Subcutaneous abdominal adipose tissue (tissue), 5 donors: Measurements from ENCODE around the gene ASB6.
A peak's percentile ranks its signal among the peaks of the same experiment; 100 is the strongest.

Source experiments
- H3K27ac ChIP-seq: one replicate; pipeline ENCODE4 v1.7.0; 2013; ENCODE audit warnings: low read depth, mild to moderate bottlenecking, inconsistent platforms, low read length, moderate library complexity
- H3K27me3 ChIP-seq, 5 donors: one replicate each; pipeline ENCODE4 v1.7.0; 2013; ENCODE audit warnings: low read length in 5 of 5, inconsistent platforms in 1 of 5; ENCODE audit not compliant: control insufficient read depth in 5 of 5, insufficient read depth in 4 of 5
- H3K36me3 ChIP-seq, 5 donors: one replicate each; pipeline ENCODE4 v1.7.0; 2013; ENCODE audit warnings: low read length in 5 of 5; ENCODE audit not compliant: control insufficient read depth in 5 of 5, insufficient read depth in 5 of 5
- H3K4me1 ChIP-seq, 5 donors: one replicate each; pipeline ENCODE4 v1.7.0; 2013; ENCODE audit warnings: low read length in 5 of 5, mild to moderate bottlenecking in 3 of 5, moderate library complexity in 1 of 5; ENCODE audit not compliant: control insufficient read depth in 5 of 5, insufficient read depth in 5 of 5
- H3K4me3 ChIP-seq, 5 donors: one replicate each; pipeline ENCODE4 v1.7.0; 2013; ENCODE audit warnings: low read length in 5 of 5, low read depth in 1 of 5
- H3K9ac ChIP-seq, 5 donors: one replicate each; pipeline ENCODE4 v1.7.0; 2013; ENCODE audit warnings: low read length in 5 of 5, mild to moderate bottlenecking in 4 of 5, moderate library complexity in 3 of 5
- H3K9me3 ChIP-seq, 5 donors: one replicate each; pipeline ENCODE4 v1.7.0; 2013; ENCODE audit warnings: low read length in 5 of 5; ENCODE audit not compliant: control insufficient read depth in 5 of 5
- donor health status: healthy.
- donor health status: healthy.
- donor health status: healthy.
- donor health status: healthy.
- donor health status: healthy.

Gene ASB6

DNA sequence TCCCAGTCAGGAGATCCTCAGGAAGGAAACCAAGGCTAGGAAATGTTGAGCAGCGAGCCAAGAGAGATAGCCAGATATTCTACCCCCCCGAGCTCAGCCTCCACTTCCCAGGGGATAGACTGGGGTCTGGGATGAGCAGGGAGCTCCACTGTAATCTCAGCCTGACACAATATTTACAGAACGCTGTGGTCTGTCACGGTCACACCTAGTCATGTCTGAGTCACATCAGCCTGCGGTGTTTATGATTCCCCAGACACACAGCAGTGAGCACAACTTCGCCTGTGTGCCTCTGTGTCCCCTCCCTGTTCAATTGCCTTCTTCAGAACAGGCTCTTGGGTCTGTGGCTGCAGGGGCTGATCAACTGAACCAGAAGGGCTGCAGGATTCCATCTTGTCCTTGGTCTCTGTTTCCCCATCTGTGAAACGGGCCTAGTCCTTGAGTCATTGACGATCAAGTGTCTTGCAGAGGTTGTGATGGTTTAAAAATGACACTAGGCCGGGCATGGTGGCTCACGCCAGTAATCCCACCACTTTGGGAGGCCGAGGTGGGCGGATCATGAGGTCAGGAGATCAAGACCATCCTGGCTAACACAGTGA, 14.9 kb upstream of the ASB6 start:
- Histone ChIP-seq H3K36me3 (no peaks in the 10 kb centered on the region), H3K9me3 (no peaks in the 10 kb centered on the region), H3K4me1 (peaks cover 0 to 11% (median 0%) of the 10 kb centered on the region in 5 donors), H3K27me3 (peaks cover 0 to 3% (median 0%) of the 10 kb centered on the region in 5 donors), H3K4me3 (no peak overlapping the region), H3K27ac (no peak overlapping the region), H3K9ac (peak overlapping the region in 1 of 5 donors; percentile 13)

DNA sequence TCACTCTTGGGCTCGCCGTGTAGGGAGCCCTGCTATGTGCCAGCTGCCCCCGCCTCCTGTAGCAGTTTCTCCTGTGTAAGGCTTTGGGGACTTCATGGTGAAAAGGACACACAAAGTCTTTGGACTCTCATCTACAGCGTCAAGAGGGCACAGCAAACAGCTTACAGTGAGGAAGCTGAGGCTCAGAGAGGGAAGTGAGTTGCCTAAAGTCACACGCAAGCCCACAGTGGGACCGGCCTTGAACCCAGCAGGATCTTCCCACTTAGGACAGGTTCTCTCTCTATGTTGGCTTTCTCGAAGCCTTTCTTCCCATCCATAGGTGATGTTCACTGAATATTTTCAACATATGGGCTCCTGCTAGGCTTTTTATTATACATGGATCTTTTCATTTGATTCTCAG, 13.7 kb upstream of the ASB6 start:
- Histone ChIP-seq H3K4me1 (peaks cover 0 to 11% (median 0%) of the 10 kb centered on the region in 5 donors), H3K36me3 (no peaks in the 10 kb centered on the region), H3K27ac (no peak overlapping the region), H3K9me3 (no peaks in the 10 kb centered on the region), H3K27me3 (peaks cover 0 to 3% (median 0%) of the 10 kb centered on the region in 5 donors), H3K4me3 (no peak overlapping the region), H3K9ac (no peak overlapping the region)

DNA sequence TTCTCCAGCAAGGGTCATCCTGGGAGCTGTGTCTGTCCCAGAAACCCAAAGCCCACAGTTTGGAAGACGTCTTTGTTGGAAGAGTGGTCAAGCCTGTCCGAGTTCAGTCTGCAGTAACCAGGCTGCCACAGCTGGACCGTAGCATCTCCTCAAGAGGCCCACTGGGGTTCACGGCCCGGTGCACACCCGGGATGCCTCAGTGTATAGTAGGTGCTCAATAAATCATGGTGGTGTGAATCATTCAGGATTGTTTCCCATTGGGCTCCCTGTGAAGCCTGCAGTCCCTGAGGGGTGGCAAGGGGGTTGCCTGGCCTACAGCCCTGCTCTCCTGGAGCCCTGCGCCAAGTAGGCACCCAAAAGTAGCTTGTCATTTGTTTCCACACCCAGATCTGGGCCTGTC, 13.2 kb upstream of the ASB6 start:
- Histone ChIP-seq H3K27ac (no peak overlapping the region), H3K9me3 (no peaks in the 10 kb centered on the region), H3K27me3 (peaks cover 0 to 3% (median 0%) of the 10 kb centered on the region in 5 donors), H3K9ac (no peak overlapping the region), H3K36me3 (no peaks in the 10 kb centered on the region), H3K4me3 (no peak overlapping the region), H3K4me1 (peaks cover 0 to 11% (median 0%) of the 10 kb centered on the region in 5 donors)

DNA sequence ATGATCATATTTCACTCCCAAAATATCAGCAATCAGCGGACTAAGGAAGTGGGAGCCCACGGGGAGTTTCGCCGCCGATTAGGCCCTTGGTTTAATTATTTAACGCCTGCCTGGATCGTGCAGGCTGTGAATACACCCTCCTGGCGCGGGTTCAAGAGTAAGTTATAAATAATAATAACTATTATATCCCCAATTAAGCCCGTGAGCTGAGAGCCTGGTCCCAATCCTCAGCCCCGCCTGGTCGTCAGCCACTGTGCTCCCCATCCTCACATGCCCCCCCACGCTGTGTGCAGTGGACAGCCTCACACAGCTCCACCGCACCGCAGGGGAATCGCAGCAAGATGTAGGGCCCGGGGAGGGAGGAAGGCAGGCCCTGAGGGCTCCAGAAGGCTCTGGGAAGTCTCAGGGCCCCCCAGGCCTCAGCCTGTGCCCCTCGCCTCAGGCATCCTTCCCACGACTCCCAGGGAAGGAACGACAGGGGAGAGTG, 12.6 kb upstream of the ASB6 start:
- Histone ChIP-seq H3K27ac (no peak overlapping the region), H3K4me3 (no peak overlapping the region), H3K36me3 (no peaks in the 10 kb centered on the region), H3K27me3 (peaks cover 0 to 3% (median 0%) of the 10 kb centered on the region in 5 donors), H3K9me3 (no peaks in the 10 kb centered on the region), H3K9ac (peak overlapping the region in 1 of 5 donors; percentile 35), H3K4me1 (peaks cover 0 to 11% (median 0%) of the 10 kb centered on the region in 5 donors)

DNA sequence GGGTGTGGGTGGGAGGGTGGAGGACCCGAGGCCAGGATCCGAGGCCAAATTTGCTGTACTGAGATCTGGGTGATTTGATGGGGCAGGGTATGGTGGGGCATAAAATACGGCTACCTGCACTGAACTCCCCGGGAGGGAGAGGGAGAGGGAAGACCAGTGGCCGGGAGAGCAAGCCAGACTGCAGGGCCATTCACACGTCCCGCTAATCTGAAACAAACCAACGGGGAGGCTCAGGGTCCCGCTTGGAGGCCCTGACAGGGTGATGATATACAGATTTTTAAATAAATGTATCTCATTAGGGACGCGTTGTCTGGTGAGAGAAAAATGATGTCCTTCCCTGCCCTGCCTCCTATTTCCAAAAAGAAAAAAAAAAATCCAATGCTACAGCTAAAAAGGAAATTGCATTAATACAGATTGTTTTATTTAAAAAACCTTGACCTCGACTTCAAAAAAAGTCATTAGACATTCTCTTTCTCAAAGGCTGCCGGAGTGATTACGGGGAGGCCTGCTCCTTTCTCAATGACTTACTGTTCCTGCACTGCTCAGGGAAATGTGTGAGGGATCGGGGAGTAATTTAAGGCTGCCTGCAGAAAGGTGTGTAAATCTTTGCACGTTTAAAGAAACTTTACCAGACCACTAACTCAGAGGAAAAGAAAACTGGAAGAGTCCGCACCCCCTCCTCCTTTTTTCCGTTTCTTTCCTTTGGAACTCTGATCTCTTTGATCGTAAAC, 12.0 kb upstream of the ASB6 start:
- Histone ChIP-seq H3K36me3 (no peaks in the 10 kb centered on the region), H3K27me3 (peaks cover 0 to 3% (median 0%) of the 10 kb centered on the region in 5 donors), H3K9ac (peak overlapping the region in 1 of 5 donors; percentile 35), H3K9me3 (no peaks in the 10 kb centered on the region), H3K4me3 (no peak overlapping the region), H3K27ac (no peak overlapping the region), H3K4me1 (peaks cover 0 to 11% (median 0%) of the 10 kb centered on the region in 5 donors)

DNA sequence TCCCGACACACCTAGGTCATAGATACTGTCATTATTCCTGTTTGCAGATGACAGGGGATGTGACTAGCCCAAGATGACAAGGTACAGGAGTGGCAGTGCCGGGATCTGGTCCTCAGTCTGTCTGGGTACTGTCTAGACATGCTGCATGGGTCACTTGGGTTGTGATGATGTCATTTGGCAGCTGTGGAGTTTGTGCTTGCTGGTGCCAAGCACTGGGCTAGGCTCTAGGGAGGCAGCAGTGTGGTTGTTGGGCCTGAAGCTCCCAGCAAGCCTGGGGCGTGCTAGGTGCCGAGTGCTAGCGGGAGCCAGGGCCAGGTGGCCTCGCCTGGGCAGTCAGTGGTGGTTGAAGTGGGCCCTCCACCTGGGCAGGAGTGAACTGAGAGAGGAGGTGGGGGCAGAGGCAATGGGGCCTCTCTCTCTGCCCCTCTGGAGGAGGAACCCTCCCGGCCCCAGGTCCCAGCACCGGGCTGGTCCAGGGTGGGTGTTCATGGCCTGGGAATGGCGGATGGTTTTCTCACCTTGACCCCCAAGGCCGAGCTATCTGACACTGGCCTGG, 8.8 kb upstream of the ASB6 start:
- Histone ChIP-seq H3K9ac (no peak overlapping the region), H3K27ac (no peak overlapping the region), H3K36me3 (no peaks in the 10 kb centered on the region), H3K27me3 (peaks cover 0 to 3% (median 0%) of the 10 kb centered on the region in 5 donors), H3K9me3 (no peaks in the 10 kb centered on the region), H3K4me3 (no peak overlapping the region), H3K4me1 (peaks cover 0 to 11% (median 5%) of the 10 kb centered on the region in 5 donors)

DNA sequence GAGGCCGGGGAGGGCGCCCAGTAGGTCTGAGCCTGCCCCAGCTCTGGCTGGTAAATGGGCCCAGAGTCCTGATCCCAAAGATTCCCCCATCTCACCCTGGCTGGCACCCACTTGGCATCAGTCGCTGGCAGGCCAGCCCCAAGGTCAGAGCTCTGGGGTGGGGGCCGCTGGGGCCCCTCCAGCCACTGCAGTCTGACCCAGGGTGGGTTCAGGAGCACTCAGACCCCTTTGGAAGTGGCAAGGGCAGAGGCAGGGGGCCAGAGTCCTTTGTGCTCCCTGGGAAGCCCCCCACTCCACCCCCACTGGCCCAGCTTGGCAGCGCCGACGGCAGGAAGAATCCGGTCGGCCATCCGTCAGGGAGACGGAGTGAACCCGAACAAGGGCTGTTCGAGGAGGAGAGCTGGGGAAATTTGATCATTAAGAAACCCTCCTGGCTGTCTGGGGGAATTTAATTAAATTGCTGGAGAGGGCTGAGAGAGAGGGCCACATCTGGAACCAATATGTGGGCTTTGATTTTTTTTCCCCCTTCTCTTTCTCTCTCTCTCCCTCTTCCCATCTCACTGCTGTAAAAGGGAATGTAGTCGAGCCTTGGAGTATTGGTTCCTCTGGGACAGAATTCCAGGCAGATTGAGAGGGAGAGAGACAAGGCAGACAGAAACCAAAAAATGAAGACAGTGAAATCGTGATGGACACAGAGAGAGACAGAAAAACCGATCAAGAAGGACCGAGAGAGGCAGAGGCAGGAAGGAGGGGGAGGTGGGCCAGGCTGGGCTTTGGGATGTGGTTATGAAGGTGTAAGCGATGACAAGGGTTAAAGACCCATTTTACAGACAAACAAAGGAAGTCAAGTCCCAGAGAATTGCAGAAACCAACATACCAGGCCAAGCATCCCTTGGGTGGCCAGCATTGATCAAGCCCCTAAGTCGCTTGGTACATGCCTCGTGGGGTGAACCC, 8.1 kb upstream of the ASB6 start:
- Histone ChIP-seq H3K4me1 (peaks cover 0 to 10% (median 5%) of the 10 kb centered on the region in 5 donors), H3K27ac (no peak overlapping the region), H3K27me3 (peaks cover 0 to 3% (median 0%) of the 10 kb centered on the region in 5 donors), H3K9me3 (no peaks in the 10 kb centered on the region), H3K36me3 (no peaks in the 10 kb centered on the region), H3K4me3 (no peak overlapping the region), H3K9ac (no peak overlapping the region)

DNA sequence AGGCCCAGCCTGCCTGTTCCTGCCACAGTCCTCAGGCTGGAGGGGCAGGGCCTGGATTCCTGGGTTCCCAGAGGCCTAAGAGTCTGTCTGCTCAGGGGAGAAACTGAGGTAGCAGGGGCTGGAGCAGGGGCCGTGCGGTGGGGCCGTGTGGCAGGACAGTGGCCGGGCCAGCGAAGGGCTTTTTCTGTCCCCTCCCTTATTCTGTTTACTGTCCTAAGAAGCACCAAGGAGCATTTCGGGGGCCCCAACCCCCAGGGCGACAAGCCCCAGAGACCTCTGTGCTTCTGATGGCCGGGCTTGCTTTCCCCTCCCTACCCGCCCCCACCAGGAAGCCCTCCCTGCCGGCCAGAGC, 6.8 kb upstream of the ASB6 start:
- Histone ChIP-seq H3K4me1 (peaks cover 0 to 5% (median 5%) of the 10 kb centered on the region in 5 donors), H3K27ac (no peak overlapping the region)

DNA sequence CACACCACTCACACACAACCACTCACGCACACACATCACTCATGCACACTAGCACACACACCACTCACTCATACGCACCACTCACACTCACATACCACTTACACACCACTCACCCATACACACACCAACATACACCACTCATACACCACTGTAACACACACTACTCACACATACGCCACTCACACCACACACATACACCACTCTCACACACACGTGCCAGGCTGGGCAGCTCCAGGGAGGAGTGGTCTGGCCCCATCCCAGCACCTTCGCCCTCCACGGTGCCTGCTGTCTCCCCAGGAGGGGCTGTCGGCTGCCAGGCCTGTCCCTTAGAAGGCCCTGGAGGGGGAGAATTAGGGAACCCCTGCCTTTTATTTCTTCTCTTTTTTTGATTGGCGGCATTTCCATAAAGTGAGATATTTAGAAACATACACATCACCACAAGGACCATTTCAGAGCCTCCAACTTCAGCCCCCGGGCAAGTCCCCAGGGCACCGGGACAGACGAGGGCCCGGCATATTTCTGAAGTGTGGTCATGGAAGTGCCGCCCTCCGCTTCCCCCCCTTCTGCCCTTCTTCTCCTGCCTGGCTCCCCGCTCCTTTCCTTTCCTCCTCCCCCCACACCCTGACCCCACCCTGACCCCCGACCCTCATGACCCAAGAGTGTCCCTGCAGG, 6.3 kb upstream of the ASB6 start:
- no peak overlapping the region for H3K4me3 ChIP-seq
- no peaks in the 10 kb centered on the region for H3K36me3 ChIP-seq
- no peaks in the 10 kb centered on the region for H3K9me3 ChIP-seq
- peaks cover 0 to 5% (median 5%) of the 10 kb centered on the region in 5 donors for H3K4me1 ChIP-seq
- no peak overlapping the region for H3K9ac ChIP-seq
- H3K27me3 ChIP-seq: no peaks in the 10 kb centered on the region
- no peak overlapping the region for H3K27ac ChIP-seq

More for the DNA sequence above, 6.8 kb upstream of the ASB6 start:
- Histone ChIP-seq H3K27me3 (no peaks in the 10 kb centered on the region), H3K9me3 (no peaks in the 10 kb centered on the region), H3K4me3 (no peak overlapping the region), H3K9ac (no peak overlapping the region), H3K36me3 (no peaks in the 10 kb centered on the region)
